ENCODE measurements around the gene DOCK8. TPM values are rescaled to one million over a fixed set of nuclear protein-coding genes. Genes with fewer than 3 reads are reported as not detected.
"Not testable (repeated sequence)": the region's sequence is repeated elsewhere in the genome, so short reads cannot be mapped to it uniquely, and the experiment has no call there.

The DOCK8 gene
- total RNA-seq, 1 donor from 2014 or later: 8.9 TPM

DNA sequence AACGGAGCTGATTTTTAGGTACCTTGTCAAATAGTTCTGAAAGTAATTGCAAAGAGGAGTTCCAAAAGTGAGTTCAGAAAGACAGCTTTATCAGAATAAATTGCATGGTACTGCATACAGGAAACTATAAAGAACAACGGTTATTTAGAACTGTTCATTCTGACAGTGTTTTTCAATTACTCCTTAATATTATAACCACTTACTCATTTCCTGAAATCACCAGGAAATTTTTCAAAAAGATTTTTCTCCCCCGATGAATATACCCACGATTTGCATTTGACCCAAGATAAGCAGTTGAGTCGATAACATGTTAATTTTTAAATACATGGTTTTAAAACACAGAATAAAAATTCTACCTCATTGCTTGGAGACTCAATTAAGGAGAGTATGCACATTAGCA, 9.4 kb downstream of the DOCK8 start:
- H3K4me3 ChIP-seq: no peak overlapping the region
- H3K27me3 ChIP-seq: no peaks in the 10 kb centered on the region
- no peaks in the 10 kb centered on the region for H3K9me3 ChIP-seq
- H3K27ac ChIP-seq: no peak overlapping the region
- intact Hi-C loops (cut with DNase I): no loop called here
- TF ChIP-seq, protein P1, sequence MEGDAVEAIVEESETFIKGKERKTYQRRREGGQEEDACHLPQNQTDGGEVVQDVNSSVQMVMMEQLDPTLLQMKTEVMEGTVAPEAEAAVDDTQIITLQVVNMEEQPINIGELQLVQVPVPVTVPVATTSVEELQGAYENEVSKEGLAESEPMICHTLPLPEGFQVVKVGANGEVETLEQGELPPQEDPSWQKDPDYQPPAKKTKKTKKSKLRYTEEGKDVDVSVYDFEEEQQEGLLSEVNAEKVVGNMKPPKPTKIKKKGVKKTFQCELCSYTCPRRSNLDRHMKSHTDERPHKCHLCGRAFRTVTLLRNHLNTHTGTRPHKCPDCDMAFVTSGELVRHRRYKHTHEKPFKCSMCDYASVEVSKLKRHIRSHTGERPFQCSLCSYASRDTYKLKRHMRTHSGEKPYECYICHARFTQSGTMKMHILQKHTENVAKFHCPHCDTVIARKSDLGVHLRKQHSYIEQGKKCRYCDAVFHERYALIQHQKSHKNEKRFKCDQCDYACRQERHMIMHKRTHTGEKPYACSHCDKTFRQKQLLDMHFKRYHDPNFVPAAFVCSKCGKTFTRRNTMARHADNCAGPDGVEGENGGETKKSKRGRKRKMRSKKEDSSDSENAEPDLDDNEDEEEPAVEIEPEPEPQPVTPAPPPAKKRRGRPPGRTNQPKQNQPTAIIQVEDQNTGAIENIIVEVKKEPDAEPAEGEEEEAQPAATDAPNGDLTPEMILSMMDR (IDR thresholded peaks at IDR 0.05): no peak
- no peaks in the 10 kb centered on the region for H3K36me3 ChIP-seq
- H3K4me1 ChIP-seq: no peaks in the 10 kb centered on the region
- no peak for DNase-seq (ENCODE audit: low spot score in 2 of 2)

DNA sequence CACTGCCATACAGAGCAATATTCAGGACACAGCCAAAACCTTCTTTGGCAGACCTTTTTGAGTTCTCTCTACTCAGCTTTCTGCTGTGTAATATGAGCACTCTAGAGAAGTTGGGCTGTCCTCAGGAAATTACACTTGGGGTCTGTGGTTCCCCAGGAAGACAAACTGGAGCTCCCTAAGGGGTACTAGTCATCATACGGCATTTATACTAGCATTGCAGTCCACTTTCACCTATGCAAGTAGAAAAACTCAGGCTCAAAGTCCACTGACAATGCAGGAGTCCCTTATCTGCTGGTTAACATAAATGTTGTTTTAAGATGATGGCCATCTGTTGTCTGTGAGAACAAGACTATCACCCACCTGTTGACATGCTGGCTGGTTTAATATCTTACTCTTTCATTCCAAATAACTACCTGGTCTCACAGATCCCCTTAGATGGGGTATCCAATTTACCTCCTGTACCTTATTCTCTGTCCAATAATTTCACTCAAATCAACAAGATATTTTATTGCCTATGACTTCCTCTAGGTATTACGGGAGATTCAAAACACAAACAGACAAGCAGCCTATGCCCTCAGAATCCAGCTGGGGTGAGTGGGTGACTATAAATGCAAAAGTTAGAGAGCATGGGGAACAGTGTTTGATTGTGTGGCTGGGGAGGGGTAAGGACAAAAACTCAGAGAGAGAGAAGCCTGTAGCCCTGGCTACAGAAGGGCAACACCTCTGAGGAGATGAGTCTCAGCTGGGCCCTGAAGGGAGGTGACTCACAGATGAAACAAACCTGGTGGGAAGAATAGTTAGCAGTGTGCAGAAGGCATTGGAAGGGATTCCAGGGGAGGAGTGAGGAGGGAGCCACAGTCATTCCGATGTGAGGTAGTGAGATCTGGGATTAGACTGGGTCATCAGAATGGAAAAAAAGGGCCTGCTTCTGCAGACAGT, 10.2 kb downstream of the DOCK8 start:
- TF ChIP-seq, protein P1 (IDR thresholded peaks at IDR 0.05): no peak
- no peaks in the 10 kb centered on the region for H3K4me1 ChIP-seq
- no peak for DNase-seq (ENCODE audit: low spot score in 2 of 2)
- no peaks in the 10 kb centered on the region for H3K9me3 ChIP-seq
- intact Hi-C loops (cut with DNase I): no loop called here
- H3K27me3 ChIP-seq: no peaks in the 10 kb centered on the region
- H3K36me3 ChIP-seq: no peaks in the 10 kb centered on the region
- H3K4me3 ChIP-seq: no peak overlapping the region
- no peak overlapping the region for H3K27ac ChIP-seq

DNA sequence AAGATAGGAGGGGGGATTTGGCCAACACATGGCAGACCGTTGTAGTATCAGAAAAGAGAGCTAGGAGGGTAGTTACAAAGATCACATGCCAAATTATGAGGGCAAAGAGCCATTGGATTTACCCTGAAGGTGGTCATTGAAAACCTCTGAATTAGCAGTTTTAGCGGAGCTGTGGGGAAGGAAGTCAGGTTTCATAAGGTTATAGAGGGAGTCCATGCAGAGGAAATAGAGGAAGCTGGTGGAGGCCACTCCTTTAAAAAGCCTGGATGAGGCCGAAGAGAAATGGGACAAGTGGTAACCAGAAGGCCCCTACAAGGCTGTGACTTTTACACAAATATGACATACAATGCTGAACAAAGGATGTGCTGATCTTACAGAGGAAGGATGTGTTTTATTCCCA, 13.2 kb downstream of the DOCK8 start:
- intact Hi-C loops (cut with DNase I): no loop called here
- Histone ChIP-seq H3K4me1 (no peaks in the 10 kb centered on the region), H3K36me3 (no peaks in the 10 kb centered on the region), H3K27ac (no peak overlapping the region), H3K4me3 (no peak overlapping the region), H3K27me3 (no peaks in the 10 kb centered on the region), H3K9me3 (no peaks in the 10 kb centered on the region)
- DNase-seq (ENCODE audit: low spot score in 2 of 2): no peak
- TF ChIP-seq, protein P1 (IDR thresholded peaks at IDR 0.05): no peak

DNA sequence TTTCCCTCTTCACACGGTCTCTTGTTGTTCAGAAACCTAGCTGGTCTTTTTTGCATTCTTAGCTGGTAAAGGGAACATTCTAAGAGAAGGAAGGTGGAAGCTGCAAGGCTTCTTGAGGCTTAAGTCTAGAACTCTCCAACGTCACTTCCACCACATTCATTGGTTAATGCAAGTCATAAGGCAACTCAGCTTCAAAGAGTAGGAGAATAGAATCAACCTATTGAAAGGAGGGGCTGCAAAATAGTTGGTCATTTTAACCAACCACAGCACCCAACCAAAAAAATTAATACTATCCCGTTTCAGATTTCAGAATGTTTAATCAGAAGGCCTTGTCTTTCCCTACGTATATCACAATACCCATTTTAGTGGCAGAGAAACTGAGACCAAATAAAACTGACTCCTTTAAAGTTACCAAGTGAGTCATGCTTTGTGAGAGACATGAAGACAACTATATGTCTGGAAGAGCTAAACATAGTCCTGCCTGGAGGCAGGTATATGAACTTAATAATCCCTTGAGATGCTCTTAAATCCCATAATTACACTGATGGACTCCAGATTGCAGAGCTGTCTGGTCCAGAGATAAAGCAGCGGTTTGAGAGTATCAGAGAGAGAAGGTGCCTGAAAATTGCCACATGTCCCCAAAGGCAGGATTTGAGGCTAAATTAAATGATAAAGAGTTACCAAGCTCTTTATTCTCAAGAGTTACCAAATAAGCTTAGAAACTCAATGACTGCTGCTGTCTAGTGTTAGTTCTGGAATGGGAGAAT, 14.4 kb downstream of the DOCK8 start:
- TF ChIP-seq, protein P1 (IDR thresholded peaks at IDR 0.05): no peak
- H3K4me1 ChIP-seq: no peaks in the 10 kb centered on the region
- H3K9me3 ChIP-seq: no peaks in the 10 kb centered on the region
- no peaks in the 10 kb centered on the region for H3K36me3 ChIP-seq
- DNase-seq (ENCODE audit: low spot score in 2 of 2): no peak
- H3K4me3 ChIP-seq: no peak overlapping the region
- H3K27me3 ChIP-seq: no peaks in the 10 kb centered on the region
- H3K27ac ChIP-seq: no peak overlapping the region
- intact Hi-C loops (cut with DNase I): no loop called here

DNA sequence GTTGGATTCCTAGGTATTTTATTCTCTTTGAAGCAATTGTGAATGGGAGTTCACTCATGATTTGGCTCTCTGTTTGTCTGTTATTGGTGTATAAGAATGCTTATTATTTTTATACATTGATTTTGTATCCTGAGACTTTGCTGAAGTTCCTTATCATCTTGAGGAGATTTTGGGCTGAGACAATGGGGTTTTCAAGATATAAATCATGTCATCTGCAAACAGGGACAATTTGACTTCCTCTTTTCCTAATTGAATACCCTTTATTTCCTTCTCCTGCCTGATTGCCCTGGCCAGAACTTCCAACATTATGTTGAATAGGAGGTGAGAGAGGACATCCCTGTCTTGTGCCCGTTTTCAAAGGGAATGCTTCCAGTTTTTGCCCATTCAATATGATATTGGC, 17.0 kb downstream of the DOCK8 start:
- intact Hi-C loops (cut with DNase I); H3K4me1 ChIP-seq; H3K36me3 ChIP-seq; H3K27ac ChIP-seq; H3K4me3 ChIP-seq; DNase-seq (ENCODE audit: low spot score in 2 of 2); H3K27me3 ChIP-seq; H3K9me3 ChIP-seq: not testable (repeated sequence)

DNA sequence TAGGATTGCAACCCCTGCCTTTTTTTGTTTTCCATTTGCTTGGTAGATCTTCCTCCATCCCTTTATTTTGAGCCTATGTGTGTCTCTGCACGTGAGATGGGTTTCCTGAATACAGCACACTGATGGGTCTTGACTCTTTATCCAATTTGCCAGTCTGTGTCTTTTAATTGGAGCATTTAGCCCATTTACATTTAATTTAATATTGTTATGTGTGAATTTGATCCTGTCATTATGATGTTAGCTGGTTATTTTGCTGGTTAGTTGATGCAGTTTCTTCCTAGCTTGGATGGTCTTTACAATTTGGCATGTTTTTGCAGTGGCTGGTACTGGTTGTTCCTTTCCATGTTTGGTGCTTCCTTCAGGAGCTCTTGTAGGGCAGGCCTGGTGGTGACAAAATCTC, 19.0 kb downstream of the DOCK8 start:
- DNase-seq (ENCODE audit: low spot score in 2 of 2); H3K27ac ChIP-seq; H3K9me3 ChIP-seq; H3K36me3 ChIP-seq; H3K27me3 ChIP-seq; H3K4me3 ChIP-seq; intact Hi-C loops (cut with DNase I); H3K4me1 ChIP-seq: not testable (repeated sequence)

Measured in ascending aorta (tissue), 2 donors.